Urinary bladder (tissue), 4 donors: ENCODE measurements around the gene OCEL1. TPM values are rescaled to one million over a fixed set of nuclear protein-coding genes. Genes with fewer than 3 reads are reported as not detected.
A peak's percentile ranks its signal among the peaks of the same experiment; 100 is the strongest.

Experiments used
- DNase-seq: peaks from one replicate; pipeline ENCODE4 v3.0.0-alpha.2; 2015; ENCODE audit errors: extremely low spot score
- H3K27ac ChIP-seq: one replicate; pipeline ENCODE4 v1.5.1; 2013; ENCODE audit warnings: low read depth, mild to moderate bottlenecking, moderate library complexity
- H3K36me3 ChIP-seq: one replicate; pipeline ENCODE4 v1.6.1; 2013; ENCODE audit warnings: mild to moderate bottlenecking, moderate library complexity; ENCODE audit not compliant: insufficient read depth
- H3K4me1 ChIP-seq: one replicate; pipeline ENCODE4 v1.6.1; 2013; ENCODE audit warnings: mild to moderate bottlenecking, moderate library complexity; ENCODE audit not compliant: insufficient read depth
- H3K4me3 ChIP-seq: one replicate; pipeline ENCODE4 v1.5.1; 2013; ENCODE audit warnings: low read depth, low read length
- WGBS: extraction: QIAGEN DNeasy Blood & Tissue Kit; methylation state at CpG from one replicate; pipeline ENCODE4 v1.1.7; 2013; 5-methylcytosine and 5-hydroxymethylcytosine counted together
- polyA plus RNA-seq: library from polyadenylated mRNA; stranded (reverse); fragments of 200-250 nt; gene quantifications from one replicate; pipeline ENCODE4 v1.2.3, GENCODE V29; 2013
- total RNA-seq: library from RNA; depleted of rRNA; stranded (reverse); fragments of >200 nt; gene quantifications from one replicate; pipeline ENCODE4 v1.2.3, GENCODE V29; 2014
- donor health status: healthy with polysubstance abuse.
- donor health status: healthy.

Gene OCEL1
- total and polyA plus RNA-seq, 2 donors: 5.8 to 28.4 TPM

GRCh38 chr19:17216058-17216670, 9.9 kb upstream of the OCEL1 start:
- WGBS: 83% methylated on average over 13 of the region's 13 CpGs
- H3K4me3 ChIP-seq: peak overlapping the region; percentile 73
- no peaks in the 10 kb centered on the region for H3K4me1 ChIP-seq
- no peak for DNase-seq
- no peak overlapping the region for H3K27ac ChIP-seq
- peaks cover 2% of the 10 kb centered on the region for H3K36me3 ChIP-seq

- no peaks in the 10 kb centered on the region for H3K4me1 ChIP-seq
- no peaks in the 10 kb centered on the region for H3K36me3 ChIP-seq
- 99% methylated on average over 8 of the region's 8 CpGs for WGBS
- H3K4me3 ChIP-seq: no peak overlapping the region
- H3K27ac ChIP-seq: no peak overlapping the region
- DNase-seq: no peak
Measured at GRCh38 chr19:17219286-17219685, 6.7 kb upstream of the OCEL1 start.

GRCh38 chr19:17220207-17220758, 5.7 kb upstream of the OCEL1 start:
- DNase-seq: no peak
- no peaks in the 10 kb centered on the region for H3K4me1 ChIP-seq
- no peak overlapping the region for H3K27ac ChIP-seq
- H3K36me3 ChIP-seq: no peaks in the 10 kb centered on the region
- H3K4me3 ChIP-seq: no peak overlapping the region
- 47% methylated on average over 14 of the region's 14 CpGs for WGBS

GRCh38 chr19:17225053-17225452, 973 bp upstream of the OCEL1 start:
- Histone ChIP-seq H3K4me1 (no peaks in the 10 kb centered on the region), H3K27ac (no peak overlapping the region), H3K4me3 (no peak overlapping the region), H3K36me3 (no peaks in the 10 kb centered on the region)
- no peak for DNase-seq
- 90% methylated on average over 10 of the region's 10 CpGs for WGBS

GRCh38 chr19:17227798-17228367, 1.9 kb downstream of the OCEL1 start:
- Histone ChIP-seq H3K27ac (no peak overlapping the region), H3K4me1 (no peaks in the 10 kb centered on the region), H3K36me3 (no peaks in the 10 kb centered on the region), H3K4me3 (no peak overlapping the region)
- WGBS: 73% methylated on average over 13 of the region's 13 CpGs
- DNase-seq: no peak

GRCh38 chr19:17229890-17230289, 3.9 kb downstream of the OCEL1 start:
- Histone ChIP-seq H3K36me3 (no peaks in the 10 kb centered on the region), H3K27ac (no peak overlapping the region)
- 95% methylated on average over 3 of the region's 3 CpGs for WGBS

GRCh38 chr19:17232258-17232657, 6.2 kb downstream of the OCEL1 start:
- peaks cover 5% of the 10 kb centered on the region for H3K4me1 ChIP-seq
- no peaks in the 10 kb centered on the region for H3K36me3 ChIP-seq
- no peak overlapping the region for H3K4me3 ChIP-seq
- no peak overlapping the region for H3K27ac ChIP-seq
- 91% methylated on average over 25 of the region's 25 CpGs for WGBS
- no peak for DNase-seq

More at GRCh38 chr19:17229890-17230289, 3.9 kb downstream of the OCEL1 start:
- no peak for DNase-seq
- no peak overlapping the region for H3K4me3 ChIP-seq
- H3K4me1 ChIP-seq: no peaks in the 10 kb centered on the region

GRCh38 chr19:17234911-17235299, 8.9 kb downstream of the OCEL1 start:
- H3K36me3 ChIP-seq: no peaks in the 10 kb centered on the region
- no peak overlapping the region for H3K27ac ChIP-seq
- WGBS: 28% methylated on average over 11 of the region's 11 CpGs
- H3K4me1 ChIP-seq: peaks cover 5% of the 10 kb centered on the region
- no peak for DNase-seq
- peak overlapping the region; percentile 57 for H3K4me3 ChIP-seq

GRCh38 chr19:17235300-17235970, 9.4 kb downstream of the OCEL1 start:
- DNase-seq: no peak
- Histone ChIP-seq H3K36me3 (no peaks in the 10 kb centered on the region), H3K4me1 (peaks cover 5% of the 10 kb centered on the region), H3K4me3 (peak overlapping the region; percentile 57), H3K27ac (peak overlapping the region; percentile 63)
- 4% methylated on average over 80 of the region's 80 CpGs for WGBS

GRCh38 chr19:17235971-17236777, 10.1 kb downstream of the OCEL1 start:
- DNase-seq: no peak
- Histone ChIP-seq H3K27ac (peak overlapping the region; percentile 63), H3K36me3 (no peaks in the 10 kb centered on the region), H3K4me3 (peak overlapping the region; percentile 57), H3K4me1 (peaks cover 5% of the 10 kb centered on the region)
- WGBS: 7% methylated on average over 26 of the region's 27 CpGs

- Histone ChIP-seq H3K36me3 (no peaks in the 10 kb centered on the region), H3K4me3 (no peak overlapping the region), H3K27ac (no peak overlapping the region), H3K4me1 (peaks cover 5% of the 10 kb centered on the region)
- DNase-seq: no peak
- WGBS: 84% methylated on average over 18 of the region's 18 CpGs
Measured at GRCh38 chr19:17236811-17237543, 11.0 kb downstream of the OCEL1 start.

- H3K4me3 ChIP-seq: no peak overlapping the region
- WGBS: 92% methylated on average over 13 of the region's 13 CpGs
- no peak overlapping the region for H3K27ac ChIP-seq
- peaks cover 5% of the 10 kb centered on the region for H3K4me1 ChIP-seq
- H3K36me3 ChIP-seq: no peaks in the 10 kb centered on the region
- DNase-seq: no peak
Measured at GRCh38 chr19:17237747-17238706, 12.0 kb downstream of the OCEL1 start.
